HG03139 (cell line): Measurements from ENCODE around the gene PDLIM7.

Experiments used
- ATAC-seq: cut with Tn5 transposase; IDR thresholded peaks from one replicate; pipeline ENCODE4 v1.9.1; 2021; ENCODE audit not compliant: unreplicated experiment

PDLIM7 gene

DNA sequence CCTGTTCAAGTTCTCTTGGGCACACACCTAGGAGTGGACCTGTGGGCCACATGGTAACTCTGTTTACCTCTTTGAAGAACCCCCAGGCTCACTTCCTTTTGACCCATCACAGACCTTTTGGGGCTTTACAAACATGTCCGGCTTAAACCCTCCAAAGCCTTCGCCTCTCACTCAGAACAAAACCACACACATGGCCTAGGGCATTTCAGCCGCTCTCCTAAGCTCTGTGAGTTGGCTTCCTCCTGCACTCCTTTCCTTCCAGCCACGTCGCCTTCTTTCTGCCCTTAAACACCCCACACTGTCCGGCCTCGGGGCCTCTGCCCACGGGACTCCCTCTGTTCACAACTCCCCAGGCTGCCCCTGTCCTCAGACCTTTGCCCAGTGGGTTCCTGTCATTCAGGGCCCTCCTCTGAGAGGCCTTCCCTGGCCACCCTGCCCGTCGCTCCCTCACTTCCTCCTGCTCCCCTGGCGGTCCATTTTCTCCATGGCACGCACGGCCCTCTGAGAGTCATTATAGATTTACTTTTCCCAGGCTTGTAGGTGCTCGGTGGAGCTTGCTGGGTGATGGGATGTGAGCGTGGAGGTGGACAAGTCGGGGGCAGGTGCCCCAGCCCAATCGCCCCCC lies 10.3 kb upstream of the PDLIM7 start:
- ATAC-seq: no peak

DNA sequence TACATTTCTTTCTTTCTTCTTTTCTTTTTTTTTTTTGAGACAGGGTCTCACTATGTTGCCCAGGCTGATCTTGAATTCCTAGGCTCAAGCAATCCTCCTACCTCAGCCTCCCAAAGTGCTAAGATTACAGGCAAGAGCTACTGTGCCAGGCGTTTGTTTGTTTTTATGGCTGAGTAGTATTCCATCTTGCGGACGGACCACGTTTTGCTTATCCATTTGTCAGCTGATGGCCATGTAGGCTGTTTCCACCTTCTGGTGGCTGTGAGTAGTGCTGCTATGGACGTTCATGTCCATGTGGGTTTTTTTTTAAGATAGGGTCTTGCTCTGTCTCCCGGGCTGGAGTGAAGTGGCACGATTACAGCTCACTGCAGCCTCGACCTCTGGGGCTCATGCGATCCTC lies 9.8 kb upstream of the PDLIM7 start:
- ATAC-seq: no peak

DNA sequence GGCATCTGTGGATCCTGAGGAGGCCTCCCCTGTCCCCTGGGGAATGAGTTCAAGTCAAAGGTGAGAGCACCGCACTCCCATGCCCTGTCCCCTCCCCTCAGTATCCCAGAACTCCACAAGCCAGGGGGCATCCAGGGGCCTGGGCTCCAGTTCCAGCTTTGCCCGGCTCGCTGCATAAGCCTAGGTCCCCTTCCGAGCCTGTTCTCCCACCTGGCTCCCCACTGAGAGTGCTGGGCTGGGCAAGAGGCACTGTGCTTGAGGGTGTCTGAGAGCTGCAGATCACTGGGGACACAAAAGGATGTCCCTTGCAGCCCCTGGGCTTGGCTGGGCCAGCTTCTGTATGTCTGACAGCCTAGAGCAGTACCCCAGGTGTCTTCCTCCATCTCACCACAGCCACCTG lies 7.7 kb upstream of the PDLIM7 start:
- no peak for ATAC-seq

DNA sequence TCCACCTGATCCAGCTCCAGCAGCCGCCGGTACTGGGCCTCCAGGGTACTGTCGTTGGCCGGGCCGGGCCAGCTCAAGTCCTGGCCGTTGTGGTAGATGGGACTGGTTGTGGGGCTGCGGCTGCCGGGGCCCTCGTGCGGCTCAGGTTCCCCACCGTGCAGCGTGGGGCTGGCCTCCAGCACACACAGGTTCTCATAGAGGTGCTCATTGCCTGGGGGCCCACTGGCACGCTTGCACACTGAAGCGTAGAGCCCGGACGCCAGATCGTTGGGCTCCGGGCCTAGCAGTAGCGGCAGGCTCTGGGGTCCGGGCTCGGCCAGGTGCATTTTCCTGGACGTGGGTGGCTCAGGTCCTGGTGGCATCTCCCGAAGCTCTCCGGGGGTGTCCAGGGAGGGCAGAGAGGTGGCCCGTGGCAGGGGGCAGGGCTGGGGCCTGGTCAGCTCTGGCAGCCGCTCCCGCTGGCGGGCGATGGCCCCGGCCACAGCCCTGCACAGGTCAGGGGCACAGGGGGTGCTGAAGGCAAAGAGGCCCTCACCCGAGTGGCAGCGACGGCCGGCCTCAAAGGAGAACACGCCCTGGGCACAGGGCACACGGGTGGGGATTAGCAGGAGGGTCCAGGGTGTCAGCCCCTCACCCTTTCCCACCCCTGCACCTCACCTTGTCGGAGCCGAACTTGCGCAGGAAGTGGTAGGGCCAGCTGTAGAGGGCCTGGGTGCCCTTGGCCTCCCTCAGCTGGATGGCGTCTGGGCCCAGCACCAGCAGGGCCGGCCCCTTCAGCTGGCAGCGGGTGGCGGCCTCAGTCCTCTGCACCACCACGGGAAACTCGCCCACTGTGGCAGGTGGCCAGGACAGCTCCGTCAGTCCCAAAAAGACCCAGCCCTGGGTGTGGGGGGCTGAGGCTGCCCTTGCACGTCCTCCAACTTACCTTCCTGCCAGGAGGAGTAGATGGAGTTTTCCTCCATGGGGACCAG lies 7.0 kb upstream of the PDLIM7 start:
- ATAC-seq: no peak

GRCh38 chr5:177503351-177504085 lies 6.1 kb upstream of the PDLIM7 start:
- ATAC-seq: no peak

DNA sequence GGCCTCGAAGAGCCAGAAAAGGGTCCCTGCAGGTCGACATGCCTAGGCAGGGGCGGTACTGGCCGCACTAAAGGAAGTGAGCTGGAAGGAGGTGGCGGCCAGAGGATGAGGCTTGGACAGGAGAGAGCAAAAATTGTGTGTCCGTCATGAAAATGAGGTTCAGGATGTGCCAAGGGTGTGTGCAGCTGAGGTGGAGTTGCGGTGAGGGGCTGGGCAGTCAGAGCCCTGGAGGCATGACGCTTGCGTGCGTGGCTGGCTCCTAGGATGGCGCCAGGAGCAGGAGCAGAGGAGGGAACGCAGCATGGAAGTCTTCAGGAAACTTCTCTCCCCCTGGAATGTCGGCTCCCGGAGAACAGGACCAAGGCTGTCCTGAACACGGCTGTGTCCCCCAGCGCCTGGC lies 5.5 kb upstream of the PDLIM7 start:
- no peak for ATAC-seq

DNA sequence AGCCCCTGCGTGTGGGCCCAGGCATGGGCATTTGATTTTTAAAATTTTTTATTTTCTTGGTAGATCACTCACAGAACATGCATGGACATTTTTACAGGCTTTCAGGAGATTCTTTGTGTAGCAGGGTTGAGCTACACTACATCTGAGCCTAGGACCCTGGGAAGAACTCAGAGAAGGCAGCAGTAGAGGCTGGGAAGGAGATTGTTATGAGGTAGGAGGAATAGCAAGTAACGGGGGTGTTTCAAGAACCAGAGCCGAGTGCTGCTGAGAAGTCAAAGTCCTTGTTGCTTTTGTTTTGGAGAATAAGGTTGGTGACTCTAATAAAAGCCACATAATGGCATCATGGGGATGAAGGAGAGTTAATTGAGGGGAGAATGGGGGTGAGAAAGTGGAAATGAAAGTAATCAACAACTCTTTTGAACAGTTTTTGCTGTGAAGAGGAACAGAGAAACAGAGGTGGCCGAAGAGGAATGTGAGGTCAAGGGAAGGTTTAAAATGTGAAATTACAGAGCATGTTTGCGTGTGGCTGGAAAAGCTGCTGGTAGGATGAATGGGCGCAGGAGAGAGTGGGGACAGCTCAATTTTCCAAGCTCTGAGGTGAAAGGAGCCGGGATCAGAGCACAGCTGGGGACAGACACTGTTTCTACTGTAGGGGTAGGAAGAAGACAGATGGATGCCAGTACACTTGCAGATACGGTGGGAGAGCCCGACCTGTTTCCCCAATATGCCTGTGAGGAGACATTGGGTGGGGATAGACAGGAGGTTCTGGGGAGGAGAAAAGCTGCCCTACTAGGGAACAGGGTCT lies 4.7 kb upstream of the PDLIM7 start:
- ATAC-seq: no peak

DNA sequence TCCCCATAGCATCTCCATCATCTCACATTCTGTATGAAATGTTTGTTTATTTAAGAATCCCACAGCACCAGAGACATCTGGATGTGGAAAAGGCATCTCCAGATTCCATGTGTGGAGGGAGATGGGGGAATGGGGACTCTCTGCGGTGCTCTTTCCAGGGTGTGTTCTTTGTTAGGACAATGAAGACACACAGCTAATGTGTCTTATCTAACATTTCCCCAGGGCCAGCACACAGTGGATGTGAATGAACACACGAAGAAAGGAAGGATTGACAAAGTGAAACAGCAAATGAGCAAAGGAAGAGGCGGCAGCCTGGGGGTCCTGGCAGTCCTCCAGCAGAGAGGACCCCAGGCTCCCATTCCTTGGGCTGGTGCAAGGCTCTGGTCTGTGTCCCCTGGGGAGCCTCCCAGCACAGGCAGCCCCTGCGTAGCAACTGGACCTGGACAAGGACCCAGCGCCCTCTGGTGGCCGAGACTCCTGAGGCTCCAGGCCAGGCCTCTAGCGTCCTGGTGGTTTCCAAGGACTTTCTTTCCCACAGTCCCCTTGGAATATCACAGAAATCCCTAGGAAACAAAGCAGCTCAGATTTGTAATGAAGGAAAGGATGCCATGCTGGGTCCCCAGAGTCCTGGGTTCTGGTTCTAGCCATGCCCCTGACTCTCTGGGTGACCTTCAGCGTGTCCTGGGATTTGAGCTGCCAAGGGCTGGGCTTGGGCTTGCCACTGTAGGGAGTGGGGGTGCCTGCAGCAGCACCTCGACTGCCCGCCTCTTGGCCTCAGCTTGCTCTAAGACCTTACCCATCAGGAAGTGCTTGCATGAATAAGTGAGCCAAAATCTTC lies 3.5 kb upstream of the PDLIM7 start:
- no peak for ATAC-seq

- no peak for ATAC-seq
Measured at GRCh38 chr5:177499842-177500241, 2.4 kb upstream of the PDLIM7 start.

DNA sequence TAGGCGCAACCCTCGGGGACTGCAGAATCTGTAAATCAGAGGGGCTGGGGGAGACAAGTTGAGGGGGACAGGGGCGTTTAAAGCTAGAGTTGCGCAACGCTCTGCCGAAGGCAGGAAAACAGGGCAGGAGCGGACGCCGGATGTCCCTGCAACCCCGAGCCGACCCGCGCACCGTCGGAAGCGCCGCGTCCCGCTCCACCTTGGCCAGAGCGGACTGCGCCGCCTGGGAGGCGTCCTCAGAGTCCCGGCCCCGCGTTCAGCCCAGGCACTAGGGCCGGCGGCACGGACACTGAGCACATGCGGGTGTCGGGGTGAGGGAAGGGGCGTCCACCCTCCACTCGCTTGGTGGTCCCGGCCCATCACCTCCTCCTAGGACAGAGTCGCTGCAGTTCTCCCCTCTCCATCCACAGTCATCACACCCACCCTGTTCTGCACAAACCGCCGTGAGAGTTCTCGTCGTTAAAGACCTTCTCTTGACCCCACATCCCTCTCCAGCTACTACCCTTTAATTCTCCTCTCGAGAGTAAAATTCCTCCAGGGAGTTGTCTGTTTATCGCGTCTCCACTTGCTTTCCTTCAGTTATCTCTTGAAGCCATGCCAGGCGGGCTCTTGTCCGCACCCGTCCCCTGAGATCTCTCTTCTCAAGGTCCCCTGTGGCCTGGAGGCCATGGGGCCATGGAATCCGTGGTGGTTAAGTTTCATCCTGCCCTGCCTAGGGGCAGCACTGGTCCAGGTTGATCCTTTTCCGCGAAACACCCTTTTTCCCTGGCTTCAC lies 796 bp upstream of the PDLIM7 start:
- peak; percentile 8 for ATAC-seq

GRCh38 chr5:177496727-177497291 lies 595 bp downstream of the PDLIM7 start:
- ATAC-seq: no peak

DNA sequence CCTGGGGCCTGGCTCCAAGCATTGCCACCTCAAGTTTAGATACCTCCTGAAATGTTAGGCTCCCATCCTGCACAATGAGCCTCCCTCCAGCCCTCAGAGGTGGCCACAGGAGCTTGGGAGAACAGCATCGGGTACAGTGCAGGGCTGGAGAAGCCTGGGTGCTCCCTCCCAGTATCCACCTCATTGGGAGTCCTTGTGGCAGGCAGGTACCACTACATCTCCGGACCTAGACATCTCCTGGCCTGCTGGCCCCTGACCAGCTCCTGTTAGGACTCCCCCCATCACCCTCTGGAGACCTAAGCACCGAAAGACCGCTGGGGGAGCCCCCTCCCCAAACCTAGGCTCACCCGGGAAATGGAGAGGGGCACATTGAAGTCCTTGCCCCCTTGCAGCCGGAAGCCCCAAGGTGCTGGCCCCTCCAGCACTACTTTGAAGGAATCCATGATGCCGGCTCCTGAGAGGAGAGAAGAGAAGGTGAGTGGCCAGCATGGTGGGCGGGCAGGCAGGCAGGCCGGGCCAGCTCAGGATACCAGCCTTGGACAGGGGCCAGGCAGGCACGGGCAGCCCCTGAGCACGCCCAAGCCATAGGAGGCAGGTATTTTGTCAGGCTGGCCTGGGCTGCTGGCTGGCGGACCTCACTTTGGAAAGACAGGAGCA lies 1.2 kb downstream of the PDLIM7 start:
- ATAC-seq: no peak

DNA sequence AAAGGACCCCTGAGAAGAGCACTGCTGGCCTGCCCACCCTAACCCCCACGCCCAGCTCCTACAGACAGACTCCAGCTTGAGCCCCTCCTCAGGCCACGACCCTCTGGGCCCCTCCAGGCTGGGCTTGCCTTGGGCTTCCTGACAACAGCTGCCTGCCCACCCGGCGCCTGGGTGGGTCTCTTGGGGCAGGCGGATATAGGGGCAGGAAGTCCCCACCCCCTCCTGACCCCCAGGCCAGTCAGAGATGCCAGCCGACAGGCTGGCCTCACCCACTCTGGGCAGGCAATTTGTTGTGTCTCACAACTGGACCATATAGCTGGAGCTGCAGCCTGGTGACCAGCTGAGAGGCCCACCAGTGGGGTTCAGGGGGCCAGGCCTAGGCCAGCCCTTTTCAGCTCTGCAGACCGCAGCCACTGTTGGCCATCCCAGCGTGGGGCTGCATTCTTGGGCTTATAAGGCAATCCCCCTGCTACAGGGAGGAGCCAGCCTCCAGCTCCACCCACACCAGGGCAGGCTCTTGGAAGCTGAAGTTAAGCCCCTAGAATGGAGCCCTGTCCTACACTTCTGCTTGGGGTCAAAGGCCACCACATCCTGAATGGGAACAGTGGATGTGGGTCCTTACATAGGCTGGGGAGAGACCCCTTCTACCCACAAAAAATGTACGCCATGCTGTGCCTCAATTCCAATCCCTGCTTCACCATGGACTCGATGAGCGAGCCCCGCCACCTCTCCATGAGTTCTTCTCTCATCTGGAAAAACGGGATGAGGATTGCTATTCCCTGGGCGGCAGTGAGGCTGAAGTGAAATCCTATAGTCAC lies 2.0 kb downstream of the PDLIM7 start:
- no peak for ATAC-seq

DNA sequence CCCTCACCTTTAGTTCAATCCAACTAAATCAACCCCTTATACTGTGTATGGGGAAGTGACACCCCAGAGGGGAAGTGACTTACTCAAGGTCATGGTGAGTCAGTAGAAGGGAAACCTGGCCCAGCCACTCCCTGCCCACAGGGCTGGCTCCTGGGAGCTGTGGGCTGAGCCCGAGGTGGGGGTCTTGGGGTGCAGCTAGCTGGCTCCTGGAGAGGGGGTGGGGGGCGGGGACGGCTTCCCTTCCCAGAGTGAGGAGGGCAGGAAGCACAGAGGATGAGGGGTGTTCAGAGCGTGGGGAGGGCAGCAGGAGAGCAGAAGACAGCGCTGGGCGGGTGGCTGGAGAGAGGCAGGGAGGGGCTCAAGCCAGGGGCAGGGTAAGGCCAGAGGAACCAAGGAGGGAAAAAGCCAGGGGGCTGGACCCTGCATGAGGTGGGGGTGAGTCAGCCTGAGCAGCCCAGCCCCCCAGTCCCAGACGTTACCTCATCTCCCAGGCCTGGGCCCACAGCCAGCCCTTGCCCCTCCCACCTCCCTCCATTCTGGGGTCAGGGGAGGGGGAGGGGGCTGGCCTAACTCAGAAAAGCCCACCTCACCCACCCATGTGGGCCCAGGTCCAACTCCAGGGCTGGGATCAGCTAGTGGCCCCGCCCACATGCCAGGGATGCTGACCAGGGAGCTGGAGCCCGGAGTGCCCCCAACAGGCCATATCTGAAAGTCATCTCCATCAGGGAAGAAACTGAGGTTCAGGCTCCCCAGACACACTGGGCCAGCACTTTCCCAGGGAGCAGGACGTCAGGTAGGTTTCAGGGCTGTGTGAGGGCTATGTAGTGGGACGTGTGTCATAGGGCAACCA lies 2.8 kb downstream of the PDLIM7 start:
- ATAC-seq: no peak

DNA sequence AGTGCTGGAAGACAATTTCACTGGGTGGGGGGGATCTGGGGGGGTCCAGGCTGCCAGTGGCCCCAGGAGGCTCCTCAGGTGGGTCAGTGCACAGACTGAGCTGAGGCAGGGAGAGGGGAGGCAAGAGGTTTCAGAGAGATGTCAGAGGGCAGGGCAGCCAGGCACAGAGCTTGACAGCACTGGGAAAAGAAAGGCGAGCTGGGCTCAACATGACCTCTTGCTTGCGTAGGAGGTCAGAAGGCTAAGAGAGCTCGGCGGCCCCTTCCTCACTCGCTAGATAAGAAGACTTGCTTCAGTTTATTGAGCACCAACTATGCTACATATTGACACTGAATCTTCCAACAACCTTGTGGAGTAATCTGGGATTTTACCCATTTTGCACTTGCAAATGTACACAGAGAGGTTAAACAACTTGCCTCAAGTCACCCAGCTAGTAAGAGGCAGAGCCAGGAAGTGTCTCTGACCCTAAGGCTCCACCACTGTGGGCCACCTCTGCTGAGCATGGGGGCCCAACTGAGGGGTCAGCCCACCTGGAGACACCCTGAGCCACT lies 3.5 kb downstream of the PDLIM7 start:
- ATAC-seq: no peak

GRCh38 chr5:177492841-177493240 lies 4.6 kb downstream of the PDLIM7 start:
- no peak for ATAC-seq
